Inflammatory macrophage (primary cell): Measurements from ENCODE around the gene MRPS10.
"Not testable (repeated sequence)": the region's sequence is repeated elsewhere in the genome, so short reads cannot be mapped to it uniquely, and the experiment has no call there.

Experiments used
- DNase-seq, 2 donors: peaks; one replicate each; pipeline ENCODE4 v3.0.0-alpha.2; 2020 to 2022

MRPS10 gene

GRCh38 chr6:42173101-42173500, 44.6 kb downstream of the MRPS10 start, which contains the start of gene GUCA1A:
TSS of gene GUCA1A (plus strand) at chr6:42173364. CDS start at chr6:42173614, 250 bp downstream.
- DNase-seq = no peak

DNA sequence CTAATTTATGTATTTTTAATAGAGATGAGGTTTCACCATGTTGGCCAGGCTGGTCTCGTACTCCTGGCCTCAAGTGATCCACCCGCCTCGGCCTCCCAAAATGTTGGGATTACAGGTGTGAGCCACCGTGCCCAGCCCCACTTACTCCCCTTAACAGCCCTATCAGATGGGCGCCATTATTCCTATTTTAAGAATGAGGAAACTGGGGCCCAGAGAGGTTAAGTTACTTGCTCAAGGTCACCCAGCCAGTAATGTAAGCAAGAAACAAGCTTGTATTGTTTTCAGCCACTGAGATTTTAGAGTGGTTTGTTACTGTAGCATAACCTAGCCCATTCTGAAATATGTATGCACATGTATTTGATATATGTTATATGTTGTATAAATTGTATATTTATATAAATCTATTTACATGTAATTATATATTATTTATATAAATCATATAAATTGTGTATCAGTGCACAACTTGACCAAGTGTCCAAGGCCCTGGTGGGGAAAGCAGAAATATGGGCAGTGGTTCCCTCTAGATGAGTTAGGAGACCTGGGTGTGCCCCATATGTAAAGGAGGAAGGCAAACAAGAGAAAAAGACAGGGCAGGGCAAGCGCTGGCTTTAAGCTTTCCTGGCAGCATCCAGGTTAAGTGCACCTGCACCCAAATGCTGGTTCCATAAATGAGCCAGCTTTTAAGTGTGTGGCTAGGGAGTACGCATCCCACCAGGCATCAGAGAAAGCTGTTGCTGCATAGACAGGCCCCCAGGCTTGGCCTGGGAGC, 45.7 kb downstream of the MRPS10 start:
- DNase-seq = no peak

DNA sequence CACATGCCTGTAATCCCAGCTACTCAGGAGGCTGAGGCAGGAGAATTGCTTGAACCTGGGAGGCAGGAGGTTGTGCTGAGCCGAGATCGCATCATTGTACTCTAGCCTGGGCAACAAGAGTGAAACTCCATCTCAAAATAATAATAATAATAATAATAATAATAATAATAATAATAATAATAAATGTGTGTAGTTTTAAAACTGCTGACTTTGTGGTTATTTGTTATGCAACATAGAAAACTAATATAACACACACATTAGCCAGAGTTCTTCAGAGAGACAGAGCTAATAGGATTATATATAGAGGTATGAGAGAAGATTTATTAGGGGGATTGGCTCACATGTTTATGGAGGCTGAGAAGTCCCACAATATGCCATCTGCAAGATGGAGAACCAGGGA, 47.9 kb downstream of the MRPS10 start:
- not testable (repeated sequence) for DNase-seq

GRCh38 chr6:42168650-42169049, 49.0 kb downstream of the MRPS10 start:
- no peak for DNase-seq

DNA sequence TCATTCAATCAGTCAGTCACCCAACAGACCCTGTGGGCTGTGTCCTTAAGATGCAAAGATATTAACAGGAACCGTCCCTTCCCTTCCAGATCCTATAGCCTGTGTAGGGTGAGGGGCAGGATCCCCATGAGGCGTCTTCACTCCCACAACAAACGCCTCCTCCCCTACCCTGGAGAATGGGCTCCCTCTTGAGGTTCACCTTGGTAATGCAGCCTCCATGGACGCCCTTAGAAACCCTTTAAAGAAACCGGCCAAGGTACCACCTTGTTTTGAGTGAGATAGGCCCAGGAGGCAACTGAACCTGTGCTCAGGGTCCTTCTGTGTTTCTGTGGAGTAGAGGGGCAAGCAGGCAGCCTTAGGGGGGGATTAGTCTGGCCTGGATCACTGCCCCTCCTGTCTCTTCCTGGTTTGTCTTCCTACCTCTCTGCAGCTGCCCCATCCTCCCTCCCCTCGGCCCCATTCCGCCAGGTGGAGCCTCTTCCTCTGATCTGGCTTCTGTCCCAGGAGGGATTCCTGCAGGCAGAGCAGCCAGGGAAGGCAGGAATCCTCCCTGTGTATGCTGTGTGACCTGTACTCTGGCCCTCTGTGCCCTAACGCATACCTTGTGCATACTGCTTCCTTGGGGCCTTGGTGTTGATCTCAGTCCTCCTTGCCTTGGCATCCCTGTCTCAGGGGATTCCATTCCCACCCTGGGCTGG, 51.1 kb downstream of the MRPS10 start:
- DNase-seq = peak; percentile 66 to 72

DNA sequence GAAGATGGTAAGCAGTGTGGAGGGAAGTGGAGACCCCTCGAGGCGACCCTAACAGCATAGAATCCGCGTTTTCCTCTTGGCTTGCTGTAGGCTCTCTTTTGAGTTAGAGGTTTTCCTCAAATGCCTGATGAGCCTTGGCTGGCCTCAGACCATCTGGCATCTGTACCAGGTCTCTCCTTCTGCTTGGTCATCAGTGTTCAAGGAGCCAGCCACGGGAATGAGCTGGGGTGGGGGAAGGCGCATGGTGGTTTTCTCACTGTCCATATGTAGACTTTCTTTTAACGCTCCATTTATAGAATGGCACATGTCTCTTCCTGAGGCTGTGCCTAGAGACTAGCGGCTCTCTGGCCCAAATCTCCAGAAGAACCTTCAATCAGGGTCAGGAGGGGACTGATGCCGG, 52.6 kb downstream of the MRPS10 start:
- DNase-seq = no peak

GRCh38 chr6:42163981-42164380, 53.7 kb downstream of the MRPS10 start:
- DNase-seq = peak; percentile 42 to 45

- no peak for DNase-seq
Observed at GRCh38 chr6:42162812-42163211, 54.8 kb downstream of the MRPS10 start.

DNA sequence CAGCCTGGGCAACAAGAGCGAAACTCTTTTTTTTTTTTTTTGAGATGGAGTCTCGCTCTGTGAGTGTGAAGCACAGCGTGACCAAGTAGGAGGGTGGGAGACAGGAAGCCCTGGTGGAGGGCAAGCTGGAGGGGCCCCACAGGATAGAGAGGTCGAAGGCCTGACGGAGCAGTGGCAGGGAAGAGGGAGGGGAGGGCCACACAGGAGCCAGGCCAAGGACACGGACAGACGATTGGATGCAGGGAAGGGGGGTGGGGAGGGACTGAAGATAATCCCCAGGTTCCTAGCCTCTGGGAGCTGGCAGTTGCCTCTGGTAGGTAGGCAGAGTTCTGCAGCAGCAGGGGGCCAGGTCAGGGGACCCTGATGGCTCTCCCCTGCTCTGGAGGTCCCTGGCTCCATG, 55.3 kb downstream of the MRPS10 start:
- DNase-seq = no peak

- no peak for DNase-seq
Observed at GRCh38 chr6:42159431-42160024, 58.1 kb downstream of the MRPS10 start.

GRCh38 chr6:42158631-42159030, 59.0 kb downstream of the MRPS10 start:
- DNase-seq = no peak

- no peak for DNase-seq
Observed at GRCh38 chr6:42158011-42158410, 59.6 kb downstream of the MRPS10 start.
